ENCODE results near the gene AKAP6.
"Not testable (repeated sequence)": the region's sequence is repeated elsewhere in the genome, so short reads cannot be mapped to it uniquely, and the experiment has no call there.

AKAP6 gene

GRCh38 chr14:32774214-32774613, 445.1 kb downstream of the AKAP6 start:
- no peak for DNase-seq

- DNase-seq, result no peak
Measured at GRCh38 chr14:32779840-32780239, 450.7 kb downstream of the AKAP6 start.

GRCh38 chr14:32784405-32784804, 455.3 kb downstream of the AKAP6 start:
- DNase-seq, result no peak

GRCh38 chr14:32785585-32785984, 456.5 kb downstream of the AKAP6 start:
- no peak for DNase-seq

- no peak for DNase-seq
Measured at GRCh38 chr14:32786886-32787285, 457.8 kb downstream of the AKAP6 start.

- not testable (repeated sequence) for DNase-seq
Measured at GRCh38 chr14:32793033-32793432, 463.9 kb downstream of the AKAP6 start.

GRCh38 chr14:32800320-32800719, 471.2 kb downstream of the AKAP6 start:
- no peak for DNase-seq

- DNase-seq, result no peak
Measured at GRCh38 chr14:32802295-32802694, 473.2 kb downstream of the AKAP6 start.

- no peak for DNase-seq
Measured at GRCh38 chr14:32805979-32806378, 476.9 kb downstream of the AKAP6 start.

- DNase-seq, result peak in 3 of 14 donors; percentile 13 to 37 (median 29)
Measured at GRCh38 chr14:32808644-32809043, 479.5 kb downstream of the AKAP6 start.

- DNase-seq, result no peak
Measured at GRCh38 chr14:32809255-32809654, 480.2 kb downstream of the AKAP6 start.

GRCh38 chr14:32813401-32813800, 484.3 kb downstream of the AKAP6 start:
- DNase-seq, result no peak

GRCh38 chr14:32814721-32815120, 485.6 kb downstream of the AKAP6 start:
- DNase-seq, result no peak

- no peak for DNase-seq
Measured at GRCh38 chr14:32816588-32816987, 487.5 kb downstream of the AKAP6 start.

- DNase-seq, result no peak
Measured at GRCh38 chr14:32817780-32818179, 488.7 kb downstream of the AKAP6 start.

GRCh38 chr14:32818581-32818980, 489.5 kb downstream of the AKAP6 start:
- peak in 1 of 14 donors; percentile 53 for DNase-seq

- DNase-seq, result no peak
Measured at GRCh38 chr14:32820181-32820580, 491.1 kb downstream of the AKAP6 start.

GRCh38 chr14:32820682-32821081, 491.6 kb downstream of the AKAP6 start:
- no peak for DNase-seq

GRCh38 chr14:32821964-32822653, 493.0 kb downstream of the AKAP6 start:
- DNase-seq, result no peak

- no peak for DNase-seq
Measured at GRCh38 chr14:32823706-32824105, 494.6 kb downstream of the AKAP6 start.

- no peak for DNase-seq
Measured at GRCh38 chr14:32824195-32824594, 495.1 kb downstream of the AKAP6 start.

- peak in 1 of 14 donors; percentile 17 for DNase-seq
Measured at GRCh38 chr14:32825058-32825457, 496.0 kb downstream of the AKAP6 start.

- peak in 12 of 14 donors; percentile 16 to 84 (median 57) for DNase-seq
Measured at GRCh38 chr14:32826404-32827082, 497.4 kb downstream of the AKAP6 start.

- DNase-seq, result no peak
Measured at GRCh38 chr14:32827514-32827913, 498.4 kb downstream of the AKAP6 start.
